Tibial nerve (tissue), 3 donors: Measurements from ENCODE around the gene PITRM1.

Source experiments
- CTCF ChIP-seq, 5 experiments: fragments of 200-600 bp in 3 of 5; fragments of 450-650 bp in 2 of 5; sonication (generic) in 3 of 5; IDR thresholded peaks; one replicate each; pipeline ENCODE4 v1.5.1; 2016 to 2019; ENCODE audit warnings: antibody characterized with exemption in 5 of 5, mild to moderate bottlenecking in 3 of 5, moderate library complexity in 2 of 5
- POLR2A ChIP-seq, 2 donors: fragments of 450-650 bp; IDR thresholded peaks; one replicate each; pipeline ENCODE4 v1.6.1; 2017; ENCODE audit warnings: antibody characterized with exemption in 2 of 2, mild to moderate bottlenecking in 2 of 2, moderate library complexity in 2 of 2

GRCh38 chr10:3186368-3186767 is 13.8 kb upstream of the PITRM1 start:
- TF ChIP-seq CTCF (IDR thresholded peaks at IDR 0.05) (no peak), POLR2A (IDR thresholded peaks at IDR 0.05) (no peak)
